IPS-20b (cell line): ENCODE measurements around the gene UBE2G2.
"Not testable (repeated sequence)": the region's sequence is repeated elsewhere in the genome, so short reads cannot be mapped to it uniquely, and the experiment has no call there.

Source experiments
- H3K27ac ChIP-seq: one replicate; pipeline ENCODE4 v1.5.1; 2013; ENCODE audit warnings: low read length
- H3K27me3 ChIP-seq: 2 replicates; pipeline ENCODE4 v1.6.1; 2013; ENCODE audit warnings: mild to moderate bottlenecking, low read length, inconsistent platforms; ENCODE audit not compliant: insufficient read depth
- H3K36me3 ChIP-seq: 2 replicates; pipeline ENCODE4 v1.6.1; 2013; ENCODE audit warnings: low read depth, mild to moderate bottlenecking, inconsistent platforms, low read length, moderate library complexity; ENCODE audit not compliant: insufficient read depth
- H3K4me1 ChIP-seq: 2 replicates; pipeline ENCODE4 v1.6.1; 2013; ENCODE audit warnings: mild to moderate bottlenecking, control low read depth, inconsistent platforms, low read length, moderate library complexity; ENCODE audit not compliant: insufficient read depth
- H3K4me3 ChIP-seq: 2 replicates; pipeline ENCODE4 v1.5.1; 2013; ENCODE audit warnings: mild to moderate bottlenecking, low read length, inconsistent platforms
- H3K9ac ChIP-seq: 2 replicates; pipeline ENCODE4 v1.6.1; 2013; ENCODE audit warnings: low read depth, mild to moderate bottlenecking, inconsistent platforms, low read length, moderate library complexity
- H3K9me3 ChIP-seq: 2 replicates; pipeline ENCODE4 v1.6.1; 2013; ENCODE audit warnings: mild to moderate bottlenecking, low read depth, low read length, inconsistent platforms; ENCODE audit not compliant: insufficient read depth

Gene UBE2G2

GRCh38 chr21:44834231-44834950 lies 32.8 kb upstream of the UBE2G2 start:
- Histone ChIP-seq H3K27me3 (no peaks in the 10 kb centered on the region), H3K9me3 (peaks cover 2% of the 10 kb centered on the region; the same call in 1 of the 2 replicates), H3K27ac (no peak overlapping the region), H3K36me3 (no peaks in the 10 kb centered on the region), H3K4me1 (no peaks in the 10 kb centered on the region), H3K9ac (no peak overlapping the region), H3K4me3 (no peak overlapping the region)

- Histone ChIP-seq H3K36me3 (no peaks in the 10 kb centered on the region), H3K9me3 (peaks cover 9% of the 10 kb centered on the region), H3K27me3 (no peaks in the 10 kb centered on the region), H3K9ac (no peak overlapping the region), H3K4me3 (no peak overlapping the region), H3K4me1 (no peaks in the 10 kb centered on the region), H3K27ac (no peak overlapping the region)
These were observed 32.0 kb upstream of the UBE2G2 start for GRCh38 chr21:44833663-44834062.

- H3K9me3 ChIP-seq, result peaks cover 19% of the 10 kb centered on the region
- not testable (repeated sequence) for H3K4me1 ChIP-seq, H3K9ac ChIP-seq, H3K27ac ChIP-seq, H3K4me3 ChIP-seq, H3K36me3 ChIP-seq, H3K27me3 ChIP-seq
These were observed 31.1 kb upstream of the UBE2G2 start for GRCh38 chr21:44832516-44833255.

- H3K4me1 ChIP-seq, result no peaks in the 10 kb centered on the region
- H3K36me3 ChIP-seq, result no peaks in the 10 kb centered on the region
- H3K9ac ChIP-seq, result no peak overlapping the region
- H3K4me3 ChIP-seq, result no peak overlapping the region
- peaks cover 26% of the 10 kb centered on the region for H3K9me3 ChIP-seq
- H3K27me3 ChIP-seq, result no peaks in the 10 kb centered on the region
- no peak overlapping the region for H3K27ac ChIP-seq
These were observed 29.7 kb upstream of the UBE2G2 start for GRCh38 chr21:44831227-44831860.

GRCh38 chr21:44829507-44830092 lies 28.0 kb upstream of the UBE2G2 start:
- H3K9ac ChIP-seq, result no peak overlapping the region
- no peaks in the 10 kb centered on the region for H3K4me1 ChIP-seq
- H3K27me3 ChIP-seq, result no peaks in the 10 kb centered on the region
- H3K27ac ChIP-seq, result no peak overlapping the region
- H3K36me3 ChIP-seq, result no peaks in the 10 kb centered on the region
- peaks cover 30% of the 10 kb centered on the region for H3K9me3 ChIP-seq
- H3K4me3 ChIP-seq, result no peak overlapping the region

- peaks cover 34% of the 10 kb centered on the region for H3K9me3 ChIP-seq
- H3K27ac ChIP-seq, result no peak overlapping the region
- H3K27me3 ChIP-seq, result no peaks in the 10 kb centered on the region
- H3K4me1 ChIP-seq, result no peaks in the 10 kb centered on the region
- no peak overlapping the region for H3K4me3 ChIP-seq
- no peak overlapping the region for H3K9ac ChIP-seq
- H3K36me3 ChIP-seq, result no peaks in the 10 kb centered on the region
These were observed 26.9 kb upstream of the UBE2G2 start for GRCh38 chr21:44828362-44829056.

- Histone ChIP-seq H3K36me3 (no peaks in the 10 kb centered on the region), H3K4me3 (no peak overlapping the region), H3K9ac (no peak overlapping the region), H3K9me3 (peaks cover 56% of the 10 kb centered on the region), H3K27me3 (peaks cover 13% of the 10 kb centered on the region), H3K27ac (no peak overlapping the region), H3K4me1 (no peaks in the 10 kb centered on the region)
These were observed 21.6 kb upstream of the UBE2G2 start for GRCh38 chr21:44823179-44823660.

GRCh38 chr21:44822484-44823178 lies 21.0 kb upstream of the UBE2G2 start:
- no peaks in the 10 kb centered on the region for H3K36me3 ChIP-seq
- H3K9ac ChIP-seq, result no peak overlapping the region
- no peak overlapping the region for H3K4me3 ChIP-seq
- H3K4me1 ChIP-seq, result no peaks in the 10 kb centered on the region
- H3K27ac ChIP-seq, result no peak overlapping the region
- H3K9me3 ChIP-seq, result peaks cover 50% of the 10 kb centered on the region
- peaks cover 13% of the 10 kb centered on the region for H3K27me3 ChIP-seq

- peaks cover 39% of the 10 kb centered on the region for H3K9me3 ChIP-seq
- peaks cover 13% of the 10 kb centered on the region for H3K27me3 ChIP-seq
- H3K4me3 ChIP-seq, result no peak overlapping the region
- no peak overlapping the region for H3K9ac ChIP-seq
- no peaks in the 10 kb centered on the region for H3K4me1 ChIP-seq
- H3K27ac ChIP-seq, result no peak overlapping the region
- no peaks in the 10 kb centered on the region for H3K36me3 ChIP-seq
These were observed 19.2 kb upstream of the UBE2G2 start for GRCh38 chr21:44820851-44821250.

GRCh38 chr21:44819283-44820243 lies 17.9 kb upstream of the UBE2G2 start:
- H3K9ac ChIP-seq, result no peak overlapping the region
- H3K4me1 ChIP-seq, result peaks cover 3% of the 10 kb centered on the region; the same call in 1 of the 2 replicates
- peaks cover 13% of the 10 kb centered on the region for H3K27me3 ChIP-seq
- H3K4me3 ChIP-seq, result no peak overlapping the region; the same call in 1 of the 2 replicates
- no peak overlapping the region for H3K27ac ChIP-seq
- H3K9me3 ChIP-seq, result peaks cover 39% of the 10 kb centered on the region
- no peaks in the 10 kb centered on the region for H3K36me3 ChIP-seq
